Activated T-cell treated with anti-CD3 and anti-CD28 coated beads, Interleukin-2, amount 50 U/mL, for 72 hours (primary cell): Measurements from ENCODE around the gene DPH6. TPM values are rescaled to one million over a fixed set of nuclear protein-coding genes. Genes with fewer than 3 reads are reported as not detected.

Experiments
- ATAC-seq, 2 donors: fragments of 150-1000 bp; cut with Tn5 transposase; replicated peaks in 1 of 2; 2 replicates each; pipeline ENCODE4 v1.10.0; 2021; ENCODE audit warnings: moderate library complexity in 2 of 2, mild to moderate bottlenecking in 1 of 2
- DNase-seq, 2 donors: peaks; one replicate each; pipeline ENCODE4 v3.0.0; 2021 to 2022; ENCODE audit warnings: mixed read lengths in 1 of 2
- H3K27ac Mint-ChIP-seq: one replicate; pipeline ENCODE4 v1.8.0; 2022; ENCODE audit warnings: mild to moderate bottlenecking, moderate library complexity, mixed read lengths
- H3K27me3 Mint-ChIP-seq: one replicate; pipeline ENCODE4 v1.8.0; 2022; ENCODE audit warnings: low read depth, mixed read lengths
- H3K36me3 Mint-ChIP-seq, 2 donors: one replicate each; pipeline ENCODE4 v1.8.0; 2022; ENCODE audit warnings: mixed read lengths in 2 of 2, mild to moderate bottlenecking in 1 of 2; ENCODE audit not compliant: insufficient read depth in 2 of 2
- H3K4me1 Mint-ChIP-seq: one replicate; pipeline ENCODE4 v1.8.0; 2022; ENCODE audit warnings: low read depth, mixed read lengths
- H3K4me3 Mint-ChIP-seq, 2 donors: one replicate each; pipeline ENCODE4 v1.8.0; 2022; ENCODE audit warnings: mild to moderate bottlenecking in 2 of 2, mixed read lengths in 2 of 2, moderate library complexity in 2 of 2
- H3K9me3 Mint-ChIP-seq, 2 donors: one replicate each; pipeline ENCODE4 v1.8.0; 2022; ENCODE audit warnings: mixed read lengths in 2 of 2
- total RNA-seq, 2 donors: library from RNA; stranded (reverse); gene quantifications; one replicate each; pipeline ENCODE4 v1.2.3, GENCODE V29; 2022

DPH6 gene
- total RNA-seq, 2 donors from 2014 or later: 8.8 to 10.5 TPM

DNA sequence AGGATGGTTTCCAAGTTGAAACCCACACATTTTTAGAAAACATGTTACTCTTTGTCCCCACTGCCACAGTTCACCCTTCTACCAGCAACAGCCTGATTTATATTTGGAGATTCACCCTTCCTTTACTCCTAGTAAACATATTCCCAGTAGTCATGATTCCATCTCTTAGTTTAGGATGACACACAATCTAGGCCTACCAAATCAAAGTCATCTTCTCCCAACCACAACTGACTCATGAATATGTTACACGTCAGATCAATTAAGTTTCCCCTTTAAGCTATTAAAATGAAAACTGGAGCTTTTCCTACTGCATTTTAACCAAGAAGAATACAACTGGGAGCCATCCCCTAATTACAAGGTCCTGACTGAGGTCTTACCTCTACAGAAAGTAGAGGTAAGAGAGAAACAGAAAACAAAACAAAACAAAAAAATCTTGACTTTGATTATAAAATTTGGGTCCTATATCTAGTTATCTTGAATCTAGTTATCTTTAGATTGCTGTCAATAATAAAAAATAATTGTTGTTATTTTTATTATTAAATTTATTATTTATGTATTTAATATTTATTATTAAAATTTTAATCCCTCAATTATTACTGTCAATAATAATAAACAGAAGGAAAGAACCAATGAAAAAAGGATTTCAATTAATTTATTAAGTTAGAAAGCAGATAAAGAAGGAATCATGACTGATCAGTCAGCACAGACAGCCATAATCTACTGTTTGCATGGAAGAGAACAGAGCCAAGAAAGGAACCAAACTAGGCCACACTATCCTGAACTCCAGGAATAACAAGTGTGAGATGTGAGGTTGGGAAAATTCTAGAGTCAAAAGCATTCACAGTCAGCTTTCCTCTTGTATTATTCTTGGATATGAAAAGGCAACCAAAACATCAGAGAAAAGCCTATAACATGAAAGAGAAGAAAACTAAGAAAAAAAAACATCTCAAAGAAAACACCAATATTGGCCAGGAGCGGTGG, 12.5 kb downstream of the DPH6 start:
- ATAC-seq (no peak), DNase-seq (no peak)
- H3K4me1 Mint-ChIP-seq: no peaks in the 10 kb centered on the region
- peaks cover 7 to 8% of the 10 kb centered on the region in 2 donors for H3K9me3 Mint-ChIP-seq
- H3K4me3 Mint-ChIP-seq: no peak overlapping the region
- no peak overlapping the region for H3K27ac Mint-ChIP-seq
- H3K27me3 Mint-ChIP-seq: no peaks in the 10 kb centered on the region
- H3K36me3 Mint-ChIP-seq: peaks cover 11 to 21% of the 10 kb centered on the region in 2 donors

DNA sequence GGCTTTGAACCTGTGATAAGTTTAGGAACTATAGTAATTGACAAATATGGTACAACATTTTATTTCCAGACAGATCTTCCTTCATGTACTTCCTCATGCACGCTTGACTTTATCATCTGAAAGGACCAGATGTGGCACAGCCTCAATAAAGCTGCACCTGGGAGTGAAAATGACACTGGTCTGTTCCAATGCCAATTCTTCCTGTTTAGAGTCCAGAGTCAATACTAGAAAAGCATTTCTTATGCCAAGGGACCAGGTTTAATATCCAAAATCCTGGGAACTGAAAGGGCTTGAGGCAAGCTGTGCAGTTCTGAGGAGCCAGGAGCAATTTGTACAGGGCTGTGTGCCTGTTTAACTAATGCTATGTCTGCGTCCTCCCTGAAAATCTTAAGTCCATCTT, 15.3 kb downstream of the DPH6 start:
- ATAC-seq: no peak

DNA sequence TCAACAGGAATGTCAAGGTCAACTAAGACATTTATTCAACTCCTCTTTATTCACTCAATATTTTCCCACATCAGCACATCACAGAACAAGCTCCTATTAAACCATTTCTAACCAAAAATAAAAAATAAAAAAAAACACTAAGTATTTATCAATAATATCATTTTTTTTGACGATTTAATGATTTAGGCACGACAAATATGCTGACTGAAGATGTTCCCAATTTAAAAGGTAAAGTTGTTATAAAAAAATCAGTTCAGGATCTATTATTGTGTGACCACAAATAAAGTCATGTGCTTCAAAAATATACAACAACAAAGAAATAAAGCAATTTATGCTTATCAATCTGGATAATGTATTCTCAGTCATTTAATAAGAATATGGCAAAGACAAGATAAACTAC, 16.2 kb downstream of the DPH6 start:
- Mint-ChIP-seq H3K27ac (peak overlapping the region; percentile 20), H3K9me3 (peaks cover 7 to 8% of the 10 kb centered on the region in 2 donors), H3K36me3 (peaks cover 11 to 21% of the 10 kb centered on the region in 2 donors), H3K27me3 (no peaks in the 10 kb centered on the region), H3K4me3 (no peak overlapping the region), H3K4me1 (no peaks in the 10 kb centered on the region)
- ATAC-seq (no peak), DNase-seq (no peak)

More for the DNA sequence above, 15.3 kb downstream of the DPH6 start:
- no peak overlapping the region for H3K27ac Mint-ChIP-seq
- DNase-seq: no peak
- H3K27me3 Mint-ChIP-seq: no peaks in the 10 kb centered on the region
- no peak overlapping the region for H3K4me3 Mint-ChIP-seq
- H3K9me3 Mint-ChIP-seq: peaks cover 7 to 8% of the 10 kb centered on the region in 2 donors
- peaks cover 11 to 21% of the 10 kb centered on the region in 2 donors for H3K36me3 Mint-ChIP-seq
- no peaks in the 10 kb centered on the region for H3K4me1 Mint-ChIP-seq

DNA sequence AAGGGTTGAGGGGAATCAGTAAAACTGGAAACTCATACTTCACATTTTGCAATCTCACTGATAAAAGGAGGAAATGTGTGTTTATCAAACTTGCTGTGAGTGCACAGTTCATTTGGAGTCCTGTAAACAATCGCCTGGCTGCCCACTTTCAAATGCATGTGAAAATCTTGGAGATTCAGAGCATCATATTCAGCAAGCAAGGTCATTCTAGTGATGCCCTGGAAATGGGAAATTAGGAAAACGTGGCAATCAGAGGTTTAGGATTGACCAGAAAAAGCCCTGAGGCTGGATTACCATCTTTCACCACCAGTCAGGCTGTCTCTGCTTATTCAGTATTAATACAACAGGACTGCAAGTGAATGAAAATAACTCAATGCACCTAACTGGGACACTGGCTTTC, 23.9 kb downstream of the DPH6 start:
- Mint-ChIP-seq H3K4me1 (no peaks in the 10 kb centered on the region), H3K36me3 (no peaks in the 10 kb centered on the region), H3K4me3 (no peak overlapping the region), H3K27me3 (no peaks in the 10 kb centered on the region), H3K27ac (no peak overlapping the region), H3K9me3 (no peaks in the 10 kb centered on the region)
- no peak for ATAC-seq
- no peak for DNase-seq

- Mint-ChIP-seq H3K36me3 (no peaks in the 10 kb centered on the region), H3K4me3 (no peak overlapping the region), H3K27me3 (no peaks in the 10 kb centered on the region), H3K27ac (no peak overlapping the region), H3K9me3 (no peaks in the 10 kb centered on the region), H3K4me1 (no peaks in the 10 kb centered on the region)
- ATAC-seq: peak in 1 of 2 donors; percentile 40
- no peak for DNase-seq
Measured at GRCh38 chr15:35519541-35520149, 26.3 kb downstream of the DPH6 start.

- H3K27me3 Mint-ChIP-seq: no peaks in the 10 kb centered on the region
- no peak overlapping the region for H3K4me3 Mint-ChIP-seq
Measured at GRCh38 chr15:35519052-35519451, 26.9 kb downstream of the DPH6 start.

GRCh38 chr15:35514759-35515158, 31.2 kb downstream of the DPH6 start:
- Mint-ChIP-seq H3K36me3 (no peaks in the 10 kb centered on the region), H3K27ac (no peak overlapping the region), H3K9me3 (no peaks in the 10 kb centered on the region), H3K27me3 (no peaks in the 10 kb centered on the region), H3K4me1 (no peaks in the 10 kb centered on the region), H3K4me3 (no peak overlapping the region)
- ATAC-seq (no peak), DNase-seq (no peak)

More at GRCh38 chr15:35519052-35519451, 26.9 kb downstream of the DPH6 start:
- H3K36me3 Mint-ChIP-seq: no peaks in the 10 kb centered on the region
- ATAC-seq (no peak), DNase-seq (no peak)
- no peaks in the 10 kb centered on the region for H3K4me1 Mint-ChIP-seq
- no peak overlapping the region for H3K27ac Mint-ChIP-seq
- H3K9me3 Mint-ChIP-seq: no peaks in the 10 kb centered on the region

GRCh38 chr15:35507932-35508638, 37.9 kb downstream of the DPH6 start:
- DNase-seq (no peak), ATAC-seq (no peak)
- H3K27me3 Mint-ChIP-seq: no peaks in the 10 kb centered on the region
- H3K9me3 Mint-ChIP-seq: no peaks in the 10 kb centered on the region
- H3K36me3 Mint-ChIP-seq: no peaks in the 10 kb centered on the region
- H3K4me1 Mint-ChIP-seq: no peaks in the 10 kb centered on the region
- H3K27ac Mint-ChIP-seq: no peak overlapping the region
- no peak overlapping the region for H3K4me3 Mint-ChIP-seq

GRCh38 chr15:35506272-35506870, 39.6 kb downstream of the DPH6 start:
- no peak for ATAC-seq
- Mint-ChIP-seq H3K4me3 (no peak overlapping the region), H3K27me3 (no peaks in the 10 kb centered on the region), H3K27ac (no peak overlapping the region), H3K9me3 (no peaks in the 10 kb centered on the region), H3K4me1 (no peaks in the 10 kb centered on the region), H3K36me3 (no peaks in the 10 kb centered on the region)
- no peak for DNase-seq

DNA sequence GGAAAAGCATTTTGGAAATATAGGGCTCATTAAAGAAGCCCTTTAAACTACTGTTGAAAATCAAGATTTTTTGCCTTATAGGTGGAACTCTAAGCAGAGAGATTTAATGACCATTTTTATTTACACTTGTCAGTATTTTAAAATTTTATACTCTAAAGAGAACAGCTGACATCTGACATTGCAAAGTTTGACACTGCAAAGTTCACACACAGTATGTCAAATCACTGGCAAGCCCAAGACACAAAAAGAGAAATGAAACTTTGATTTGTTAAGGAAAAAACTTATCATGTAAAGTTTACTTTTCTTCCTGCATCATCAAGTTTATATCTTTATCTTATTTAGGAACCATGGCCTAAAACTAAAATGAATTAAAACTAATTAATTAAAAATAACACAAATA, 40.2 kb downstream of the DPH6 start:
- Mint-ChIP-seq H3K9me3 (no peaks in the 10 kb centered on the region), H3K4me3 (no peak overlapping the region), H3K36me3 (no peaks in the 10 kb centered on the region), H3K27ac (no peak overlapping the region), H3K27me3 (no peaks in the 10 kb centered on the region), H3K4me1 (no peaks in the 10 kb centered on the region)
- DNase-seq (no peak), ATAC-seq (no peak)

- no peaks in the 10 kb centered on the region for H3K4me1 Mint-ChIP-seq
- no peaks in the 10 kb centered on the region for H3K9me3 Mint-ChIP-seq
- no peak overlapping the region for H3K4me3 Mint-ChIP-seq
- peak overlapping the region; percentile 6 for H3K27ac Mint-ChIP-seq
- no peak for DNase-seq
- no peaks in the 10 kb centered on the region for H3K36me3 Mint-ChIP-seq
- no peaks in the 10 kb centered on the region for H3K27me3 Mint-ChIP-seq
- no peak for ATAC-seq
Measured at GRCh38 chr15:35505141-35505540, 40.8 kb downstream of the DPH6 start.

GRCh38 chr15:35499723-35500122, 46.2 kb downstream of the DPH6 start:
- no peaks in the 10 kb centered on the region for H3K4me1 Mint-ChIP-seq

GRCh38 chr15:35496585-35496984, 49.4 kb downstream of the DPH6 start:
- Mint-ChIP-seq H3K27me3 (no peaks in the 10 kb centered on the region), H3K4me3 (no peak overlapping the region), H3K27ac (no peak overlapping the region), H3K36me3 (no peaks in the 10 kb centered on the region), H3K4me1 (no peaks in the 10 kb centered on the region), H3K9me3 (no peaks in the 10 kb centered on the region)
- DNase-seq: no peak
- no peak for ATAC-seq

More at GRCh38 chr15:35499723-35500122, 46.2 kb downstream of the DPH6 start:
- no peaks in the 10 kb centered on the region for H3K36me3 Mint-ChIP-seq
- H3K27me3 Mint-ChIP-seq: no peaks in the 10 kb centered on the region
- no peaks in the 10 kb centered on the region for H3K9me3 Mint-ChIP-seq
- no peak for ATAC-seq
- DNase-seq: no peak
- H3K27ac Mint-ChIP-seq: no peak overlapping the region
- H3K4me3 Mint-ChIP-seq: no peak overlapping the region
